Stimulated activated CD8-positive, alpha-beta memory T cell treated with anti-CD3 and anti-CD28 coated beads, Interleukin-15, amount 100 ng/mL, for 24 hours (primary cell): ENCODE data around the gene LMBR1.
"Not testable (repeated sequence)": the region's sequence is repeated elsewhere in the genome, so short reads cannot be mapped to it uniquely, and the experiment has no call there.

Source experiments
- DNase-seq: peaks from one replicate; pipeline ENCODE4 v3.0.0-alpha.2; 2020; ENCODE audit warnings: low read depth

Gene LMBR1

DNA sequence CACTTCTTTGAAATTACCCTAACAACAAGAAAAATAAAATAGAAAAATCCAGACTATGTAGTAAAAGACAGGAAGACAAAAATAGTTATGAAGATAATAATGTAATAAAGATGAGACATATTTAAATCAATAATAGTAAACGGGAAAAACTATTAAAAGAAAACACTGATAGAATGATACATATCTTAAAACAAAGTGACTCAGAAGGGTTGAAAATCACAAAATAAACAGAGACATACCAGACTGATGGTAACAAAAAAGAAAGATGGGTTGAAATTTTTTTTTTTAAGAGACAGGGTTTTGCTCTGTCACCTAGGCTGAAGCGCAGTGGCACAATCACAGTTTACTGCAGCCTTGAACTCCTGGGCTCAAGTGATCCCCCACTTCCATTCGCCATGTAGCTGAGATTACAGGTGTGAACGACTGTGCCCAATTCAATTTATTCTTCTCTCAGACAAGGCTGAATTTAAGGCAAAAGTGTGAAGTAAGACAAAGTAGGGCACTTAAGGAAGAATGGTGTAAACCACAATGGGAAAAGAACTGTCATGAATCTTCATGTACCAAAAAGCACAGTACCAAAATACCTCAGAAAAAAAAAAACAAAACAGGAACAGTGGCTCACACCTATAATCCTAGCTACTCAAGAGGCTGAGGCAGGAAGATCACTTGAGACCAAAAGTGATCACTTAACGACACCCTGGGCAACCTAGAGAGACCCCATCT, 47.4 kb downstream of the LMBR1 start:
- DNase-seq: no peak

DNA sequence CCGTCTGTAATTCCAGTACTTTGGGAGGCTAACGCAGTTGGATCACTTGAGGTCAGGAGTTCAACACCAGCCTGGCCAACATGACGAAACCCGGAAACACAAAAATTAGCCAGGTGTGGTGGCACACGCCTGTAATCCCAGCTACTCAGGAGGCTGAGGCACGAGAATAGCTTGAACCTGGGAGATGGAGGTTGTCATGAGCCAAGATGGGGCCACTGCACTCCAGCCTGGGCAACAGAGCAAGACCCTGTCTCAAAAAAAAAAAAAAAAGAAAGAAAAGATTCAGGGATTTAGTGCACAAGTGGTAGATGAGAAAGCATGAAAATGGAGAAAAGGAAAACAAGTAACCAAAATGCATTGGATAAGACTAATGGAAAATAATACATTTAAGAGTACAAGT, 49.4 kb downstream of the LMBR1 start:
- DNase-seq: not testable (repeated sequence)

DNA sequence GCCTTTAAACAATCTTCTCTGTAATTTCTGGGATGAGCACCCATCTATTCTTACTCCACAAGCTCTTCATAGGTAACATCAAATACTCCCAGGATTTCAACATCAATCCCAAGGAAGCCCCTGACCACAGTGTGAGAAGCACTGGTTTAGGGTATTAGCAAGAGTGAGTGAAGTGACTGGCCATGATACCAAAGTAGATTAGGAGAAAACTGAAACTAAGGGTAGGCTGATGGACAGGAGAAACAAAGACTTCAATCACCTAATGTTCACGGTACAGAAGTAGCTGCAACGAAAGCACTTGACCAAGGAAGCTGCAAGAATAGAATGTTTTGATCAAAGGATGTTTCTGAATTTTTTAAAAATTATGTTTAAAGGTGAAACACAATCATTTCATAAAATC, 49.8 kb downstream of the LMBR1 start:
- DNase-seq: no peak

DNA sequence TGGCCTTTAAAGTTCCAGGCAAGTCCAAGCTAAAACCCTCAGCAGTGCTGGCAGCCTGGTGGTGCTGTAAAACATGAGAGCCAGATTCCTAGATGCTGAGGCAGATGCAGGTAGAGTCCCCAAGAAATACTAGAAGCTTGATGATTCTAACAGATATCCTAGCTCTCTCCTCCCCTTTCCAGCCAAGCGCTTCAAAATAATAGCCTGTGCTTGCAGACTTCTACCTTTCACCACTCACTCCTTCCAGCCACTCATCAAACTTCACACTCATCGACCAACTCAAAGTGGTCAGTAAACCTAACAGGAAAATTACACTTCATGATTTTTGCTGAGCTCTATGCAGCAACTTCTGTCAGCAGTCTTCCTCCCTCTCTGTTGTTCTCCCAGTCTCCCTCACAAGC, 50.2 kb downstream of the LMBR1 start:
- no peak for DNase-seq

DNA sequence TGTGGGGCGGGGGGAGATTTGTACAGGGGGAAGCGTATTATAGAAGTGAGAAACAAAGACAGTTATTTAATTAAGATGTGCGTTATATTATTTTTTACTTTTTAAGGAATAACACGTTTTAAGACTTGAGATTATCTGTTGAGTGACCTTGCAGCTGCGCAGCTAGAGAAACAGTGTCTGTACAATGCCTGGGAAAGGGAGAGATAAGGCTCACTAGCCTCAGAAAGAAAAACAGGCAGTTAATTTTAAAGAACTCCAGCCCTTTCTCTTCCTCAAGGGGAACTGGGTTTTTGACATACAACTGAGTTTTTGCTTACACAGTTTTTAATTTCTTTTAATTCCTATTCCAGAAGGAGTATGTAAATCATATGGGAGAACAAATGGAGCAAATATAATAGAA, 50.7 kb downstream of the LMBR1 start:
- no peak for DNase-seq

DNA sequence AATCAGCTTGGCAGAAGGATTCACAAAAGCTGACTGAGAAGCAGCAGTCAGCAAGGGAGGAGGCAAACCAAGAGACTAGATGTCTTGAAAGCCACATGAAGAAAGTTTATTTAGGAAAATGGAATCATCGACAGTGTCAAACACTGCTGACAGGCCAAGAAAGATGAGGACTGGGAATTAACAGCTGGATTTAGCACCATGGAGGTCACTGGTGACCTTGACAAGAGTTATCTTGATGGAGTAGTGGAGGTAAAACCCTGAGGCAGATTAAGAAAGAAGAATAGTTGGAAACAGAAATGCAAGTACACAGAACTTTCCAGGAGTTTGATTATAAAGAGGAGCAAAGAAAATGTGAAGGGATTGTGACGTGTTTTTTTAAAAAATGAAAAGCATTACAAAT, 51.5 kb downstream of the LMBR1 start:
- no peak for DNase-seq

DNA sequence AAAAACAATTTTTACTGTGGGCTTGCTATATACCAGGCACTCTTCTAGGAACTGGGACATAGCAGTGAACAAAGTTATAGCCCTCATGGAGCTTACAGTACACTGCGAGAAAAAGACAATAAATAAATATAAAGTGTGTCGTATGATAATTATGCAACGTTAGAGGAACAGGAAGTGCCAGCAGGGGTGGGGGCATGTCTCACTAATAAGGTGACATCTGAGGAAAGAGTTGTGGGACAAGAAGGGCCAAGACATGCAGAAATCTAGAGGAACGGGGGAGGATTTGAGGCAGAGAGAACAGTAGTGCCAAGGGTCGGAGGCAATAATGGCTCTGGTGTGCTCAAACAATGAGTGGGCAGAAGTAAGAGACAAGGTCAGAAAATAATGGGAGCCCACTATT, 52.8 kb downstream of the LMBR1 start:
- DNase-seq: no peak

DNA sequence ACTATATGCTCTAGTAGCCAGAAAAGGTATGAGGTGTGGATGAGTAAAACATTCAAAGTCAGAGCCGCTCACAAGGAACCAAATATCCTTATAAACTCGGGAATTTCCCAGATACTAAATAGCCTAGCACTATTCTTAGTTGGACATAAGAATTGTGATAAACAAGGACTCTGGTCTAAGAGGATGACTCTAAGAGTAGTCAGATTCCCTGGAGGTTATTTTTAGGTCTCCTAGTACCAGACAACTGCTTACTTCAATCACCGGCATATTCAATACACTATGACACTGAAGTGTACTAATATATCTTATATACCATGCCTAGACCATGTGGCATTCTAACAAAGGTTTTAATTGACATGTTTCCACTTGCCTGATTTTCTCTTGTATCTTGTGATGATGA, 56.5 kb downstream of the LMBR1 start:
- no peak for DNase-seq

DNA sequence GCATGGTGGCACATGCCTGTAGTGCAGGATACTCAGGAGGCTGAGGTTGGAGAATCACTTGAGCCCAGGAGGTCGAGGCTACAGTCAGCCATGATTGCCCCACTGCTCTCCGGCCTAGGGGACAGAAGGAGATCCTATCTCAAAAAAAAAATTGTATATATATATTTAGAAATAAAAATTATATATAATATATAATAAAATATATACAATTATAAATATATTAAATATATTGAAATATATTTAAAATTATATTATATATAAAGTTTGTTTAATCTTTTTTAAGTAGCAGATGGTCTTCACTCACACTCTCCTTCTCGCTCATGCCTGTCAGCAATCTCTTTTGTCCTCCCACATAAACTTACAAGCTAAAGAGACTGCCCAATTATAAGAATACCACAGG, 58.5 kb downstream of the LMBR1 start:
- DNase-seq: no peak

DNA sequence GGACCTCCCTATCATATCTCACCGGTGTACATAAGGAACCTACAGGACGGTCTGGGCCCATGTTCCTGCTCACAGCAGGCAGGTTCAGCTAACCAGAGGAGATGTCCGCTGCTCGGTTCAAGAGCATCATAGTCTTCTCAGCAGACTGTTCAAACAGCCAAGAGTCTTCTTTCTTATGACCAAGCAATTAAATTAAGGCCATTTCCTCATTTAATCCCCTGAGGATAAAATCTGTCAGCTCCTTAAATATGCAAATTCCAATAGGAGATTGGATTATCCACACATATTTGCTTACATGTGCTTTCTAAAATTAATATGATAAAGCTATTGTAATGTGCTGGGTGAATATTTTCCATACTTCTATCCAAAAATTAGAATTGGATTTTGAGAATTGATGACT, 59.7 kb downstream of the LMBR1 start:
- DNase-seq: no peak

DNA sequence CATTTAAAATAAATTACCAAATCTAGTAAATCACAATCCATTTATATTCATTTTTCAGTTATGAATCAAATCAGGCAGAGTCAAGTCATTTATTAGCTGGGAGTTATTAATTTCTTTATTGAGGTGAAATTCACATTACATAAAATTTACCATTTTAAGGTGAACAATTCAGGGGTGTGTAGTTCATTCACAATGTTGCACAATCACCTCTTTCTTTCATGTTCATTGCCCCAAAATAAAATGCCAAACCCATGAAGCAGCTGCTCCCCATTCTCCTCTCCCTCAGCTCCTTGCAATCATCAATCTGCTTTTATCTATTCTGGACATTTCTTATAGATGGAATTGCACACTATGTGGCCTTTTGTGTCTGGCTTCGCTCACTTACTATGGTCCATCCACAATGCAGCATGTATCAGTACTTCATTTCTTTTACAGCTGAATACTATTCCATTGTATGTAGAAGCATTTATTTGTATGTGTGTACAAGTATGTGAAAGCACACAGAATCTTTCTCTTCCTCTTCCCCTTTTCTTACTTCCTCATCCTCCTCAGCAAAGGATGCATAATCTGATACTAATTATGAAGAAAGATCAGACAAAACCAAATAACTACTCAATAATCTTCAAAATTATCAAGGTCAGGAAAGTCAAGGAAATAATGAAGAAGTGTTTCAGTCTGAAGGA, 60.6 kb downstream of the LMBR1 start:
- DNase-seq: no peak

DNA sequence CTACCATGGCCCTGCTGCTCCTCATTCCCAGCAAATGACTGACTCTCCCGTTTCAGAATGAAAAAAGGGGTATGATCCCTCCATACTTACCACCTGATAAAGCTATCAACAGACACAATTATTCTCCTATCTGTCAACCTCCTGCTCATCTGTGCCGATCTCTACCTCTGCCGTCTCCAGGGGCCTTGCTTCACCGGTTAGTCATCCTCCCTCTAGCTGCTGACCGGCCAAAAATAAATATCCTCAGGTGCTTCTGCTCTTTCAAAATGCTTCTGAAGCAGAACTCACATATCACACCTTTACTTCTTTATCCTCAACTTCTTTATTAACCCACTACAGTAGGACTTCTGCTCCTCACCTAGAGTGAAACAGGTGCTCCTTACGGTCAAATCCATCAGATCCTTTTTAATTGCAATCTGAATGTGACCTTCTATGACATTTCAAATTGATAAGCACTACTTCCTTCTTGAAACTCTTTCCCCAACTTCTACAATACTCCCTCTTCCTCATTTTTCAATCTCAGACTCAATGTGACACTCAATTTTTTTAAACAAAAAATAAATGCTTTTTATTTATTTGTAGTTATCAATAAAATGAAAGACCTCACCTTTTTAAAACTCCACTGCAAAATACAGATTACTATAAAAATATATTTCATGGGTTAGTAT, 63.2 kb downstream of the LMBR1 start:
- no peak for DNase-seq

DNA sequence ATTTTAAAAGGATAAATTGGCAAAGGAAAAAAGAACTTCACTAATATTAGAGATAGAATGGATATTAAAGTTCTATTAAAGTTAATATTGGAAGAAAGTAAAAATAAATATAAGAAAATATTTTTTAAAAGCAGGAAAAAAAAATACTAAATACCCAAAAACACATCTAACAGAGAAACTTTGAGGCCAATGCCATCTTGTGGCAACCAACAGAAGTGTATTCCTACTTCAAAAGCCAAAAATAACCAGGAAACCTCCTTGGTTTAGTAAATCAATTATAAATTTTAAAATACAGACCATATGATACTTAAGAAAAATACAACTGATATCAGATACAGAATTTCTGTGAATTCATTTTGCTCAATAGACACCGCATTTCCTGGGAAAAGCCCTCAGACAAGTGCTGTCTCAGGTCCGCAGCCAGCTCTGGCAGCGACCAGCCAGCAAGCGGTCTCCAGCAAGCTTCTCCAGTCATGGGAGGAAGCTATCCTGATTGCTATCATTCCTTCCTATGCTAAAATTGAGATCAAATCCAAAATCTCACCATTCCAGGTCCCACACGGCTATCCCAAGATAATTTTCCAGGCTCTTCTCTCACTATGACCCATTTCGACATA, 65.3 kb downstream of the LMBR1 start:
- DNase-seq: no peak

DNA sequence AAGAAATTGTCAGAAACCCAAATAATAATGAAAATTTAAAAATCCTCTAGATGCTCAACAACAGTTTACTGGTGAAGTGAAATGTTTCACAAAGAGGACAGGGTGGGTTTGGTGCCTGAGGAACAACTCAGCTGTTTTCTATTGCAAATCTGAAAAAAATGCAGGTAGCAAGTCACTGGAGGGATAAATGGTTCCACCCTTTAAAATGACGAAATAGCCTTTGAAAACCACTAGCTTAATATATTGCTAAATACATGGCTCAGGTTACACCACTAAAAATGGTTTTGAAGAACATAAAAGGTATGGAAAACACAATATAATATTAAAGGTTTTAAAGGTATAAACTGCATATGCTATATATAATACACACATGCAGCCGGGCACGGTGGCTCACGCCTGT, 69.5 kb downstream of the LMBR1 start:
- no peak for DNase-seq

DNA sequence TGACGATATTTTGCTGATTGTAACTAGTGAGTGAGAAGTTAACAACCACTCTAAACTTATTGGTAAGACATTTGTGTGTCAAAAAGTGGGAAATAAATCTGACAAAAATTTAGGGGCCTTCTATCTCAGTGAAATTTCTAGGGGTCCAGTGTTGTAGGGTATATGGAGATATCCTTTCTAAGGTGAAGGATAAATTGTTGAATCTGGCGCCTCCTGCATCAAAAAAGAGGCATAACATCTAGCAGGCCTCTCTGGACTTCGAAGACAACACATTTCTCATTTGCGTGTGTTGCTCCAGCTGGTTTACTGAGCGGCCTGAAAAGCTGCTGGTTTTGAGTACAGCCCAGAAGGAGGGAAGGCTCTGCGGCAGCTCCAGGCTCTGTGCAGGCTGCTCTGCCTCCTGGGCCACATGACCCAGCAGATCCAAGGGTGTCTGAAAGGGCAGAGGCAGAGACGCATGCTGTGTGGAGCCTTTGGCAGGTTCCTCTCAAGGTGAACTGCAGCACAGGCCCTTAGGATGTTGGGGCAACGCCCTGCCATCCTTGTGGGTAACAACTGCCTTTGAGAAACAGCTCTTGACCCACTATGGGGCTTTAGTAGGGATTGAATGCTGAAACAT, 72.4 kb downstream of the LMBR1 start:
- DNase-seq: no peak

DNA sequence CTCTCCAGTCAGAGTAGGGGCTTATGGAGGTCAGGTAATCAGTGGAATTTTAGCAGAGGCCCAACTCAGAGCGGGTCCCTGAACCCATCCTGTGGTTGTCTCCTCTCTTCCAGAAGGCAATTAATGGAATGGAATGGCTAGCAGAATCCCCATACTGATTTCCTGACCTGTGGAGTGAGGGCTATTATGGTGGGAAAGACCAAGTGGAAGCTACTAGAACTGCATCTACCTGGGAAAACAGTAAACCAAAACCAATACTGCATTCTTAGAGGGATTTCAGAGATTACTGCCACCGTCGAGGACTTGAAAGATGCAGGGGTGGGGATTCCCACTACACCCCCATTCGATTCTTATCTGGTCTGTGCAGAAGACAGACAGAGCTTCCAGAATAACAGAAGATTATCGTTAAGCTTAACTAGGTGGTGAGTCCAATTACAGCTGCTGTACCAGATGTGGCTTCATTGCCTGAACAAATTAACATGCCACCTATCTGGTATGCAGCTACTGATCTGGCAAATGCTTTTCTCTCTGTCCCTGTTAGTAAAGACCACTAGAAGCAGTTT, 73.2 kb downstream of the LMBR1 start:
- no peak for DNase-seq

DNA sequence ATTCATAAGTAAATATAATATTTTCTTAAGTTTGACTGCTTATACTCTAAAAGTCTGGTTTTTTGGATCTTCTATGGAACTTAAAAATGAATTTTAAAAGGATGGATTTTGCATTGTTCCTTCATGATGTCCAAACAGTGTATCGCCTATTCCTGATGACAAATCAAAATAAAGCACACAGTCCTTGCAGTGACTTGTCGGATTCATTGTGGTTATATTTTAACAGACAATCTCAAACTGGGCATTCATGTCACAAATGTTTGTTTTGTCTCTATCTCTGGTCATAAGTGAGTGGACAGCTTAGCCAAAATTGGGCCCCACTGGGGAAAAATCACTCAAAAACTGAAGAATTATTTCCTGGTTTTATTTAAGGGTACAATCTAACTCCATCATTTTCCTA, 74.8 kb downstream of the LMBR1 start:
- DNase-seq: no peak

DNA sequence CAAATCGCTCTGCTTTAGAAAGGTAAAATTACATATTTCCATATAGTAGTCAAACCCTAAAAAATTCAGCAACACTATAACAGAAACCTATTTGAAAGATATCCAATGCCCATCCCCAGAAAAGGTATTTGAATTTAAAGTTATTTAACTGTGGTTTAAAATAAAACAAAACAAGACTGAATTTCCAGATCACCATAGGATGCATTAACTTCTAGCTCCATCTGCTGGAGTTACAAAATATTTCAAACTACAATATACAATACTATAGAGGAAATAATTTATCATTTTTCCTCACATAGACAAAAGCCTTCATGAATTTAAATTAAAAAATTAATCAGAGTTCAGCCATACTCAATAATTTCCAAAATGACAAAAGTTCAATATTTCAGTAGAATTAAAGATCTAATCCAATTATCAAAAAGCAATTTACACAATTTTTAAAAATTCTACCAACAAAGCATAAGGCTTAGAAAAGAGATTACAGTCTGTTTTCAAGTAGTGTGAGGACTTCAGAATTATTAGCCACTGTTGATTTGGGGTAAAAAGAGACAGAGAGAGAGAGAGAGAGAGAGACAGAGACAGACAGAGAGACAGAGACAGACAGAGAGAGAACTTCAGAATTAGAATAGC, 75.9 kb downstream of the LMBR1 start:
- DNase-seq: no peak

DNA sequence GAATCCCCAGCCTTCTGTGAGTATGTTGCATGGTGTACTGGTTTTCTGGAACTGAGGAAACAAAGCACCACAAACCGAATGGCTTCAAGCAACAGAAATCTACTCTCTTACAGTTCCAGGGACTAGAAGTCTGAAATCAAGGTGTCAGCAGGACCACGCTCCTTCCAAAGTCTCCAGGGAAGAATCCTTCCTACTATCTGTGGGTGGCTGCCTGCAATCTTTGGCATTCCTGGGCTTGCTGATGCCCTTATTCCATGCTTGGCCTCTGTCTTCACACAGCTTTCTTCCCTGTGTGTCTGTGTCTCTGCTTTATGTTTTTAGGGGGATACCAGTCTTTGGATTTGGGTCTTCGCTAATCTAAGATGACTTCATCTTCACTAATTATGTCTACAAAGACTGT, 81.3 kb downstream of the LMBR1 start:
- DNase-seq: no peak

DNA sequence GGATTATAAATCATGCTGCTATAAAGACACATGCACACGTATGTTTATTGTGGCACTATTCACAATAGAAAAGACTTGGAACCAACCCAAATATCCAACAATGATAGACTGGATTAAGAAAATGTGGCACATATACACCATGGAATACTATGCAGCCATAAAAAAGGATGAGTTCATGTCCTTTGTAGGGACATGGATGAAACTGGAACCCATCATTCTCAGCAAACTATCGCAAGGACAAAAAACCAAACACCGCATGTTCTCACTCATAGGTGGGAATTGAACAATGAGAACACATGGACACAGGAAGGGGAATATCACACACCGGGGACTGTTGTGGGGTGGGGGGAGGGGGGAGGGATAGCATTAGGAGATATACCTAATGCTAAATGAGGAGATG, 89.3 kb downstream of the LMBR1 start:
- not testable (repeated sequence) for DNase-seq

DNA sequence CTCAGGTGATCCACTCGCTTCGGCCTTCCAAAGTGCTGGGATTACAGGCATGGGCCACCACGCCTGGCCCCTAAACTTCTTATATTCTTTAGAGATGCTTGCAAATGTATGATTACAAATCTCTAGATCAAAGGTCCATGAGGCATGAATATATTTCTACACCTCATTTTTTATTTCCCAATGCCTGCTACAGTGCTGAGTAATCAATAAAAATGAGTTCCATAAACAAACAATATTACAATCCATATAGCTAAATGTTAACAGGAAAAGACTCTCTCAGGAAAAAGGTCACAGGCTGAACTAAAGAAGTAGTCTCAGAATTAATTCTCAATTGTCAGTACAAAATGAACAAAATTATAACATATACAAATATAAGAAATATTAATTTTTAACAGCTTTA, 90.8 kb downstream of the LMBR1 start:
- no peak for DNase-seq

DNA sequence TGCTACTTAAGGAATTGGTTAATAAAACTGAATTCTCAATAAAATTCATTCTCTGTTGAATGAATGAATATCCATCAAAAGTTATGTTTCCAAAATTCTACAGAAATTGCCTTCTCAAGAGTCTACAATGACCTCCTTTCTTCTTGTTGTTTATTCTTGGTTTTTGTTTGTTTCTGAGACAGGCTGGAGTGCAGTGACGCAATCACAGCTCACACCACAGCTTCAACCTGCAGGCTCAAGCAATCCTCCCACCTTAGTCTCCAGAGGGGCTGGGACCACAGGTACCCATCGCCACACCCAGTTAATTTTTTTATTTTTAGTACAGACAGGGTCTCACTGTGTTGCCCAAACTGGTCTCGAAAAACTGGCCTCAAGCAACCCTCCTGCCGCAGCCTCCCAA, 97.6 kb downstream of the LMBR1 start:
- no peak for DNase-seq
